ENCODE measurements around the gene KIAA0513.

KIAA0513 gene

GRCh38 chr16:85138825-85139627 is 111.4 kb downstream of the KIAA0513 start:
- no peak for DNase-seq

GRCh38 chr16:85139881-85140339 is 112.3 kb downstream of the KIAA0513 start:
- DNase-seq, result no peak

- DNase-seq, result no peak
Observed at GRCh38 chr16:85140455-85141012, 112.9 kb downstream of the KIAA0513 start.

GRCh38 chr16:85141491-85142128 is 114.0 kb downstream of the KIAA0513 start:
- DNase-seq, result no peak

- DNase-seq, result no peak
Observed at GRCh38 chr16:85142129-85142513, 114.5 kb downstream of the KIAA0513 start.

- no peak for DNase-seq
Observed at GRCh38 chr16:85142771-85143211, 115.2 kb downstream of the KIAA0513 start.

All from T1000 (cell line).